Endothelial cell of umbilical vein (primary cell): ENCODE measurements around the gene EPHA10. TPM values are rescaled to one million over a fixed set of nuclear protein-coding genes. Genes with fewer than 3 reads are reported as not detected.

Experiments
- BruUV-seq: library from RNA; stranded (reverse); fragments of 400-500 nt; replicated peaks from 2 replicates; lab custom pipeline; 2021; lab: Mats Ljungman, UMichigan
- CTCF ChIA-PET: fragments of 300-600, 350-600 bp; sonication (Branson Sonifier 250); formaldehyde crosslinking; loops from one replicate; lab custom pipeline; 2021; ENCODE audit warnings: antibody characterized with exemption, inconsistent platforms; lab: Charles Lee
- POLR2A ChIA-PET: fragments of 300-600, 350-600 bp; sonication (Branson Sonifier 250); formaldehyde crosslinking; loops from one replicate; lab custom pipeline; 2021; ENCODE audit warnings: antibody characterized with exemption, inconsistent platforms; lab: Charles Lee
- DNase-seq: peaks from one replicate; pipeline ENCODE4 v3.0.0-alpha.2; 2011; ENCODE audit warnings: low read depth, low spot score
- FAIRE-seq: peaks from 2 replicates; lab custom pipeline; 2011; peaks lifted over from hg19 to GRCh38; lab: Jason Lieb, UNC
- H2AFZ ChIP-seq: 2 replicates; pipeline ENCODE4 v1.6.0; 2012; ENCODE audit warnings: low read depth, low read length, control low read depth, inconsistent platforms
- H3K27ac ChIP-seq: 2 replicates; pipeline ENCODE4 v1.5.1; 2011; ENCODE audit warnings: low read depth, mild to moderate bottlenecking, control low read depth, low read length, moderate library complexity; ENCODE audit not compliant: insufficient read depth
- H3K27me3 ChIP-seq, 2 experiments: 2 replicates each; pipeline versions ENCODE4 v1.6.0 to v1.6.1; 2011; ENCODE audit warnings: low read length in 2 of 2, mixed read lengths in 1 of 2; ENCODE audit not compliant: control insufficient read depth in 2 of 2, insufficient read depth in 2 of 2
- H3K36me3 ChIP-seq, 2 experiments: 2 replicates in 1 of 2; 3 replicates in 1 of 2; pipeline ENCODE4 v1.5.1; 2011; ENCODE audit warnings: low read length in 2 of 2, mild to moderate bottlenecking in 1 of 2, moderate library complexity in 1 of 2; ENCODE audit not compliant: control insufficient read depth in 2 of 2, insufficient read depth in 2 of 2; ENCODE audit errors: extremely low read depth in 1 of 2
- H3K4me1 ChIP-seq: 3 replicates; pipeline ENCODE4 v1.5.1; 2011; ENCODE audit warnings: mild to moderate bottlenecking, low read length; ENCODE audit not compliant: control insufficient read depth, insufficient read depth; ENCODE audit errors: extremely low read depth
- H3K4me2 ChIP-seq: 2 replicates; pipeline ENCODE4 v1.6.1; 2011; ENCODE audit warnings: low read length, control low read depth, mixed read lengths; ENCODE audit not compliant: insufficient read depth
- H3K4me3 ChIP-seq, 3 experiments: fragments of 200-600 bp in 1 of 3; sonication (generic), shearing (Covaris generic) in 1 of 3; replicated peaks in 1 of 3; 2 replicates each; pipeline ENCODE4 v1.5.1; 2011 to 2016; ENCODE audit warnings: control low read depth in 3 of 3, low read length in 3 of 3, mild to moderate bottlenecking in 2 of 3, inconsistent platforms in 1 of 3, low read depth in 1 of 3, moderate library complexity in 1 of 3; ENCODE audit not compliant: insufficient read depth in 1 of 3
- H3K79me2 ChIP-seq: 2 replicates; pipeline ENCODE4 v1.6.0; 2012; ENCODE audit warnings: low read length, inconsistent platforms; ENCODE audit not compliant: control insufficient read depth, insufficient read depth
- H3K9ac ChIP-seq: replicated peaks from 2 replicates; pipeline ENCODE3; 2011; ENCODE audit warnings: low read length, control low read depth; ENCODE audit not compliant: insufficient read depth; ENCODE audit errors: extremely low read depth
- H3K9me1 ChIP-seq: replicated peaks from 3 replicates; pipeline ENCODE4 v1.6.0; 2011; ENCODE audit warnings: mild to moderate bottlenecking, low read length; ENCODE audit not compliant: control insufficient read depth, insufficient read depth; ENCODE audit errors: extremely low read depth
- H3K9me3 ChIP-seq: replicated peaks from 2 replicates; pipeline ENCODE4 v1.5.1; 2012; ENCODE audit warnings: low read length, inconsistent platforms; ENCODE audit not compliant: control insufficient read depth, insufficient read depth
- H4K20me1 ChIP-seq: replicated peaks from 2 replicates; pipeline ENCODE3; 2011; ENCODE audit warnings: mild to moderate bottlenecking, low read length; ENCODE audit not compliant: control insufficient read depth, insufficient read depth; ENCODE audit errors: extremely low read depth
- CTCF ChIP-seq, 2 donors: IDR thresholded peaks; 1 replicate in 1 of 2; 2 replicates in 1 of 2; pipeline ENCODE4 v1.5.1; 2011; ENCODE audit warnings: low read length in 2 of 2, mild to moderate bottlenecking in 2 of 2, moderate library complexity in 2 of 2, control low read depth in 1 of 2, inconsistent platforms in 1 of 2, low read depth in 1 of 2; ENCODE audit not compliant: insufficient read depth in 1 of 2; ENCODE audit errors: extremely low read depth in 1 of 2
- EZH2 ChIP-seq: IDR thresholded peaks from 2 replicates; pipeline ENCODE4 v1.6.1; 2012; ENCODE audit warnings: borderline replicate concordance, low read depth, mild to moderate bottlenecking, moderate library complexity, low read length, inconsistent platforms; ENCODE audit not compliant: severe bottlenecking
- FOS ChIP-seq: IDR thresholded peaks from 2 replicates; pipeline ENCODE4 v1.6.1; 2011; ENCODE audit warnings: mild to moderate bottlenecking, low read length, moderate library complexity, borderline replicate concordance; ENCODE audit not compliant: insufficient read depth
- GATA2 ChIP-seq: IDR thresholded peaks from 2 replicates; pipeline ENCODE4 v1.7.0; 2011; ENCODE audit warnings: low read depth, mild to moderate bottlenecking, moderate library complexity, mixed read lengths, low read length; ENCODE audit not compliant: insufficient read length, insufficient read depth
- JUN ChIP-seq: IDR thresholded peaks from 2 replicates; pipeline ENCODE4 v1.6.1; 2011; ENCODE audit warnings: borderline replicate concordance, low read depth; ENCODE audit not compliant: insufficient read length, insufficient read depth
- MAX ChIP-seq: IDR thresholded peaks from 2 replicates; pipeline ENCODE4 v1.6.1; 2011; ENCODE audit not compliant: insufficient read depth, insufficient read length
- MYC ChIP-seq: IDR thresholded peaks from one replicate; pipeline ENCODE4 v1.6.1; 2011; ENCODE audit warnings: mild to moderate bottlenecking, low read depth, low read length
- POLR2A ChIP-seq: IDR thresholded peaks from 2 replicates; pipeline ENCODE4 v1.6.1; 2012; ENCODE audit warnings: low read depth, mild to moderate bottlenecking, control low read depth, low read length
- POLR2AphosphoS5 ChIP-seq: IDR thresholded peaks from 2 replicates; pipeline ENCODE4 v1.6.1; 2012; ENCODE audit warnings: low read depth, mild to moderate bottlenecking, control low read depth, low read length, moderate library complexity; ENCODE audit not compliant: insufficient read depth
- dilution Hi-C: fragments of 300-500 bp; cut with MboI; formaldehyde crosslinking; loops from one replicate; pipeline ENCODE4 v1.15.0; 2019; ENCODE audit warnings: low sequenced_read_pairs; ENCODE audit not compliant: extremely low pct_ligation_motif_present
- intact Hi-C: fragments of 100-400 bp; cut with micrococcal nuclease; formaldehyde crosslinking; loops from one replicate; pipeline ENCODE4 v1.10.0; 2022
- polyA plus RNA-seq, 4 experiments: library from polyadenylated mRNA; depleted of rRNA in 3 of 4; stranded (reverse) in 3 of 4; unstranded in 1 of 4; fragments of >200 nt; gene quantifications; 2 replicates each; pipeline versions ENCODE4 v1.2.1 to v1.2.3, GENCODE V29; 2011 to 2012; ENCODE audit warnings: missing spikeins in 1 of 4
- total RNA-seq: library from RNA; stranded (reverse); gene quantifications from 2 replicates; pipeline ENCODE4 v1.2.3, GENCODE V29; 2021

EPHA10 gene
- total and polyA plus RNA-seq, 2 donors (not counting 3 experiments of a cell fraction or from before 2014, with no cell fraction given): not detected

- H3K9me1 ChIP-seq: no peaks in the 10 kb centered on the region
- POLR2A ChIA-PET: interaction anchor here (0.6 kb wide), 1 partner anchor 154 kb away, joined by 3 read pairs; no protein-coding TSS in a partner anchor
- BruUV-seq: no TSS peak
Observed at GRCh38 chr1:37721565-37721964, 43.4 kb downstream of the EPHA10 start.

More at GRCh38 chr1:37721565-37721964, 43.4 kb downstream of the EPHA10 start:
- FAIRE-seq (no peak), DNase-seq (no peak)
- TF ChIP-seq GATA2 (no peak), MYC (no peak), POLR2AphosphoS5 (no peak), JUN (no peak), CTCF (IDR thresholded peaks at IDR 0.05; ENCODE audit: extremely low read depth in 1 of 2, insufficient read depth in 1 of 2, low read depth in 1 of 2, low read length in 2 of 2) (no peak), FOS (no peak), POLR2A (no peak), EZH2 (no peak), MAX (no peak)
- no peak overlapping the region for H3K27ac ChIP-seq
- intact Hi-C loops (no loop called here), dilution Hi-C loops (no loop called here)
- no peaks in the 10 kb centered on the region for H4K20me1 ChIP-seq
- no peak overlapping the region for H2AFZ ChIP-seq
- no peak overlapping the region for H3K4me3 ChIP-seq
- no peaks in the 10 kb centered on the region for H3K4me1 ChIP-seq
- H3K36me3 ChIP-seq: no peaks in the 10 kb centered on the region
- no peaks in the 10 kb centered on the region for H3K79me2 ChIP-seq
- H3K9ac ChIP-seq: no peak overlapping the region
- no peaks in the 10 kb centered on the region for H3K9me3 ChIP-seq
- H3K4me2 ChIP-seq: no peak overlapping the region
- H3K27me3 ChIP-seq: no peaks in the 10 kb centered on the region
- CTCF ChIA-PET: no interaction called here
